Measurements from ENCODE around the gene SEC61G. TPM values are rescaled to one million over a fixed set of nuclear protein-coding genes. Genes with fewer than 3 reads are reported as not detected.

SEC61G gene
- total and polyA plus RNA-seq, 2 of the 4 experiments (the other 2 are of a cell fraction) = 387 to 685 TPM

GRCh38 chr7:54796150-54796549 lies 37.1 kb upstream of the SEC61G start:
- no peak overlapping the region for H2BK20ac ChIP-seq (ENCODE audit: low read depth, low read length)
- ATAC-seq (ENCODE audit: low read depth) (no peak), DNase-seq (peak; percentile 20)
- H4K91ac ChIP-seq (ENCODE audit: insufficient read depth, low read depth, low read length) = no peak overlapping the region
- no peak overlapping the region for H2AK9ac ChIP-seq (replicated peaks; ENCODE audit: low read depth, low read length, poor library complexity)
- BruUV-seq (replicated peaks) = no TSS peak
- peak overlapping the region; percentile 20; the same call in 1 of the 2 replicates for H2AK5ac ChIP-seq (ENCODE audit: low read depth, low read length)
- no peak overlapping the region for H3K4ac ChIP-seq (ENCODE audit: low read depth, low read length)
- 58% methylated on average over 5 of the region's 6 CpGs; no CpG with 5 or more reads in 1 of the 2 experiments for WGBS, 2 experiments (ENCODE audit: extremely low coverage in 2 of 2, insufficient read length in 1 of 2)
- H2BK120ac ChIP-seq (ENCODE audit: low read depth, low read length) = no peak overlapping the region
- peaks cover 4% of the 10 kb centered on the region; the same call in 1 of the 2 replicates for H3K4me1 ChIP-seq (ENCODE audit: control insufficient read depth, insufficient read depth, low read length)
- H3K9me1 ChIP-seq (ENCODE audit: insufficient read depth, low read length) = no peaks in the 10 kb centered on the region
- H4K8ac ChIP-seq (ENCODE audit: low read depth in 2 of 2, low read length in 2 of 2) = no peak overlapping the region
- no peak overlapping the region for H3K4me2 ChIP-seq (ENCODE audit: low read depth, low read length)
- H3K36me3 ChIP-seq (ENCODE audit: control insufficient read depth, insufficient read depth, low read length) = no peaks in the 10 kb centered on the region
- TF ChIP-seq RCOR1 (IDR thresholded peaks at IDR 0.05; ENCODE audit: insufficient replicate concordance, low read length) = no peak
- TF ChIP-seq CEBPB (IDR thresholded peaks at IDR 0.05; ENCODE audit: low read depth, low read length) = no peak
- TF ChIP-seq NFE2L2 (IDR thresholded peaks at IDR 0.05; ENCODE audit: low read depth, low read length) = no peak
- no peak for TF ChIP-seq RFX5 (IDR thresholded peaks at IDR 0.05; ENCODE audit: low read depth, low read length)
- no peak for TF ChIP-seq RAD21 (IDR thresholded peaks at IDR 0.05; ENCODE audit: low read length)
- TF ChIP-seq, protein P1, sequence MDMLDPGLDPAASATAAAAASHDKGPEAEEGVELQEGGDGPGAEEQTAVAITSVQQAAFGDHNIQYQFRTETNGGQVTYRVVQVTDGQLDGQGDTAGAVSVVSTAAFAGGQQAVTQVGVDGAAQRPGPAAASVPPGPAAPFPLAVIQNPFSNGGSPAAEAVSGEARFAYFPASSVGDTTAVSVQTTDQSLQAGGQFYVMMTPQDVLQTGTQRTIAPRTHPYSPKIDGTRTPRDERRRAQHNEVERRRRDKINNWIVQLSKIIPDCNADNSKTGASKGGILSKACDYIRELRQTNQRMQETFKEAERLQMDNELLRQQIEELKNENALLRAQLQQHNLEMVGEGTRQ (IDR thresholded peaks at IDR 0.05; ENCODE audit: low read depth, low read length) = no peak
- no peak for TF ChIP-seq SMC3 (IDR thresholded peaks at IDR 0.05; ENCODE audit: low read depth, low read length)
- no peak for TF ChIP-seq FOS (IDR thresholded peaks at IDR 0.05; ENCODE audit: low read depth, low read length)
- no peak for TF ChIP-seq MAFK (IDR thresholded peaks at IDR 0.05; ENCODE audit: low read depth, low read length)
- TF ChIP-seq, protein P2, sequence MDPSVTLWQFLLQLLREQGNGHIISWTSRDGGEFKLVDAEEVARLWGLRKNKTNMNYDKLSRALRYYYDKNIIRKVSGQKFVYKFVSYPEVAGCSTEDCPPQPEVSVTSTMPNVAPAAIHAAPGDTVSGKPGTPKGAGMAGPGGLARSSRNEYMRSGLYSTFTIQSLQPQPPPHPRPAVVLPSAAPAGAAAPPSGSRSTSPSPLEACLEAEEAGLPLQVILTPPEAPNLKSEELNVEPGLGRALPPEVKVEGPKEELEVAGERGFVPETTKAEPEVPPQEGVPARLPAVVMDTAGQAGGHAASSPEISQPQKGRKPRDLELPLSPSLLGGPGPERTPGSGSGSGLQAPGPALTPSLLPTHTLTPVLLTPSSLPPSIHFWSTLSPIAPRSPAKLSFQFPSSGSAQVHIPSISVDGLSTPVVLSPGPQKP (IDR thresholded peaks at IDR 0.05; ENCODE audit: borderline replicate concordance, low read depth, low read length) = no peak
- no peak for TF ChIP-seq MAZ (IDR thresholded peaks at IDR 0.05; ENCODE audit: borderline replicate concordance, low read depth, low read length)
- TF ChIP-seq POLR2A (IDR thresholded peaks at IDR 0.05; ENCODE audit: low read depth, low read length) = no peak
- no peak for TF ChIP-seq MXI1 (IDR thresholded peaks at IDR 0.05; ENCODE audit: borderline replicate concordance, low read depth, low read length)
- TF ChIP-seq CHD1 (IDR thresholded peaks at IDR 0.05; ENCODE audit: low read depth, low read length) = no peak
- no peak for TF ChIP-seq BHLHE40 (IDR thresholded peaks at IDR 0.05; ENCODE audit: low read depth, low read length)
- TF ChIP-seq, protein P3, sequence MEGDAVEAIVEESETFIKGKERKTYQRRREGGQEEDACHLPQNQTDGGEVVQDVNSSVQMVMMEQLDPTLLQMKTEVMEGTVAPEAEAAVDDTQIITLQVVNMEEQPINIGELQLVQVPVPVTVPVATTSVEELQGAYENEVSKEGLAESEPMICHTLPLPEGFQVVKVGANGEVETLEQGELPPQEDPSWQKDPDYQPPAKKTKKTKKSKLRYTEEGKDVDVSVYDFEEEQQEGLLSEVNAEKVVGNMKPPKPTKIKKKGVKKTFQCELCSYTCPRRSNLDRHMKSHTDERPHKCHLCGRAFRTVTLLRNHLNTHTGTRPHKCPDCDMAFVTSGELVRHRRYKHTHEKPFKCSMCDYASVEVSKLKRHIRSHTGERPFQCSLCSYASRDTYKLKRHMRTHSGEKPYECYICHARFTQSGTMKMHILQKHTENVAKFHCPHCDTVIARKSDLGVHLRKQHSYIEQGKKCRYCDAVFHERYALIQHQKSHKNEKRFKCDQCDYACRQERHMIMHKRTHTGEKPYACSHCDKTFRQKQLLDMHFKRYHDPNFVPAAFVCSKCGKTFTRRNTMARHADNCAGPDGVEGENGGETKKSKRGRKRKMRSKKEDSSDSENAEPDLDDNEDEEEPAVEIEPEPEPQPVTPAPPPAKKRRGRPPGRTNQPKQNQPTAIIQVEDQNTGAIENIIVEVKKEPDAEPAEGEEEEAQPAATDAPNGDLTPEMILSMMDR (conservative IDR thresholded peaks at IDR 0.05; ENCODE audit: low read depth, low read length) = no peak
- H3K14ac ChIP-seq (replicated peaks; ENCODE audit: low read depth, low read length) = 0 out of 2 replicates have a peak overlapping the region, but pooled peaks have one; percentile 1
- H3K18ac ChIP-seq (ENCODE audit: low read depth, low read length) = no peak overlapping the region
- H2BK5ac ChIP-seq (ENCODE audit: low read depth, low read length, poor library complexity, severe bottlenecking) = no peak overlapping the region
- H3K27me3 ChIP-seq (ENCODE audit: control insufficient read depth, insufficient read depth, low read length) = no peaks in the 10 kb centered on the region
- intact Hi-C loops (cut with micrococcal nuclease) = no loop called here
- no peak overlapping the region for H3K9ac ChIP-seq (ENCODE audit: low read depth, low read length)
- no peak overlapping the region for H2AFZ ChIP-seq (replicated peaks; ENCODE audit: low read length, poor library complexity)
- in situ Hi-C loops (cut with MboI; ENCODE audit: low sequenced_read_pairs) = loop anchor here (25.0 kb wide), 1 partner anchor 366 kb away; no protein-coding TSS in a partner anchor
- H3K9me3 ChIP-seq (ENCODE audit: control insufficient read depth, insufficient read depth, low read length) = no peaks in the 10 kb centered on the region
- H2BK15ac ChIP-seq (ENCODE audit: low read depth, low read length) = peak overlapping the region; percentile 44; the same call in 1 of the 3 replicates
- H4K5ac ChIP-seq (ENCODE audit: low read depth, low read length) = no peak overlapping the region
- ChIA-PET POLR2A (ENCODE audit: unreplicated experiment) (no interaction called here), CTCF (no interaction called here)
- no peaks in the 10 kb centered on the region for H3K79me1 ChIP-seq (ENCODE audit: low read depth in 1 of 2, low read length in 2 of 2)
- no peaks in the 10 kb centered on the region for H4K20me1 ChIP-seq (ENCODE audit: insufficient read depth, low read length)
- H3K4me3 ChIP-seq (ENCODE audit: insufficient read depth, low read depth, low read length) = no peak overlapping the region
- H3K27ac ChIP-seq (ENCODE audit: insufficient read depth, low read length) = no peak overlapping the region
- dilution Hi-C loops (cut with HindIII; ENCODE audit: low sequenced_read_pairs, unreplicated experiment) = no loop called here
- H3K56ac ChIP-seq (ENCODE audit: extremely low read depth, insufficient read depth, low read length) = no peak overlapping the region
- no peak overlapping the region for H3K23ac ChIP-seq (ENCODE audit: low read depth, low read length)

Measured in IMR-90 (cell line).